Calu3 (cell line): ENCODE results near the gene SPOCD1. TPM values are rescaled to one million over a fixed set of nuclear protein-coding genes. Genes with fewer than 3 reads are reported as not detected.

Experiments
- BruUV-seq: library from RNA; stranded (reverse); fragments of 400-500 nt; replicated peaks from 2 replicates; lab custom pipeline; 2021; lab: Mats Ljungman, UMichigan
- CTCF ChIA-PET: fragments of 300-600 bp; sonication (Branson Sonifier 250); formaldehyde crosslinking; loops from one replicate; lab custom pipeline; 2022; ENCODE audit warnings: antibody characterized with exemption; lab: Charles Lee
- DNase-seq: peaks from one replicate; pipeline ENCODE4 v3.0.0; 2022
- H3K27ac Mint-ChIP-seq: one replicate; pipeline ENCODE4 v1.8.0; 2022; ENCODE audit warnings: mixed read lengths; ENCODE audit not compliant: unreplicated experiment
- H3K27me3 Mint-ChIP-seq: one replicate; pipeline ENCODE4 v1.8.0; 2022; ENCODE audit warnings: mixed read lengths; ENCODE audit not compliant: unreplicated experiment
- H3K36me3 Mint-ChIP-seq: one replicate; pipeline ENCODE4 v1.8.0; 2022; ENCODE audit warnings: mild to moderate bottlenecking, moderate library complexity, mixed read lengths; ENCODE audit not compliant: insufficient read depth, unreplicated experiment
- H3K4me1 Mint-ChIP-seq: one replicate; pipeline ENCODE4 v1.8.0; 2022; ENCODE audit warnings: mild to moderate bottlenecking, low read depth, mixed read lengths; ENCODE audit not compliant: unreplicated experiment
- H3K4me3 Mint-ChIP-seq: one replicate; pipeline ENCODE4 v1.8.0; 2022; ENCODE audit warnings: mild to moderate bottlenecking, low read depth, moderate library complexity, mixed read lengths; ENCODE audit not compliant: unreplicated experiment
- H3K9me3 Mint-ChIP-seq: one replicate; pipeline ENCODE4 v1.8.0; 2022; ENCODE audit warnings: low read depth, mixed read lengths; ENCODE audit not compliant: unreplicated experiment
- intact Hi-C: fragments of 100-400 bp; cut with micrococcal nuclease; formaldehyde crosslinking; loops from one replicate; pipeline ENCODE4 v1.10.0; 2022; ENCODE audit not compliant: unreplicated experiment
- total RNA-seq: library from RNA; stranded (reverse); gene quantifications from 2 replicates; pipeline ENCODE4 v1.2.3, GENCODE V29; 2022
- TF ChIP-seq, protein P1 (sequence below): fragments of 200-600 bp; IDR thresholded peaks from one replicate; pipeline ENCODE4 v1.8.0; 2022; ENCODE audit warnings: antibody characterized with exemption; ENCODE audit not compliant: unreplicated experiment

SPOCD1 gene
- total RNA-seq, 1 experiment from 2014 or later: 6.3 TPM

DNA sequence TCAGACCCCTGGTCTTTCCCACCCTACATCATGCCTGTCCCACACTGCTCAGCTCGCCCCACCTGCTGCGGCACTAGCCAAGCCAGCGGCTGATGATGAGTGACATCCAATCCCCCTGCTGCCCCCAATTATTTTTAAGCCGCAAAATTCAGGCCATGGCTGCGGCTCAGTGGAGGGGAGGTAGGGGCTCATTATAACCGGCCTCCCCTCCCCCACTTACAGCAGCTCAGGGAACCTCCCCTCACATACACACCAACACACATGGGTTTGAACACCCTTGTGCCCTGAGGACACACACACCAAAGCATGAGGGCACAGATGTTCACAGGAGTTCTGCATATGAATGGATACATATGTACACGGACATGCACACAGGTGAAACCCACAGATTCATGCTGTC is 57.0 kb downstream of the SPOCD1 start:
- Mint-ChIP-seq H3K4me1 (peaks cover 25% of the 10 kb centered on the region), H3K4me3 (no peak overlapping the region), H3K9me3 (no peaks in the 10 kb centered on the region), H3K27ac (no peak overlapping the region), H3K36me3 (peaks cover 24% of the 10 kb centered on the region), H3K27me3 (peaks cover 55% of the 10 kb centered on the region)
- TF ChIP-seq, protein P1, sequence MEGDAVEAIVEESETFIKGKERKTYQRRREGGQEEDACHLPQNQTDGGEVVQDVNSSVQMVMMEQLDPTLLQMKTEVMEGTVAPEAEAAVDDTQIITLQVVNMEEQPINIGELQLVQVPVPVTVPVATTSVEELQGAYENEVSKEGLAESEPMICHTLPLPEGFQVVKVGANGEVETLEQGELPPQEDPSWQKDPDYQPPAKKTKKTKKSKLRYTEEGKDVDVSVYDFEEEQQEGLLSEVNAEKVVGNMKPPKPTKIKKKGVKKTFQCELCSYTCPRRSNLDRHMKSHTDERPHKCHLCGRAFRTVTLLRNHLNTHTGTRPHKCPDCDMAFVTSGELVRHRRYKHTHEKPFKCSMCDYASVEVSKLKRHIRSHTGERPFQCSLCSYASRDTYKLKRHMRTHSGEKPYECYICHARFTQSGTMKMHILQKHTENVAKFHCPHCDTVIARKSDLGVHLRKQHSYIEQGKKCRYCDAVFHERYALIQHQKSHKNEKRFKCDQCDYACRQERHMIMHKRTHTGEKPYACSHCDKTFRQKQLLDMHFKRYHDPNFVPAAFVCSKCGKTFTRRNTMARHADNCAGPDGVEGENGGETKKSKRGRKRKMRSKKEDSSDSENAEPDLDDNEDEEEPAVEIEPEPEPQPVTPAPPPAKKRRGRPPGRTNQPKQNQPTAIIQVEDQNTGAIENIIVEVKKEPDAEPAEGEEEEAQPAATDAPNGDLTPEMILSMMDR: no peak
- CTCF ChIA-PET: interaction anchor here (1.9 kb wide), 1 partner anchor 13 kb away, joined by 4 read pairs; no protein-coding TSS in a partner anchor
- BruUV-seq: no TSS peak
- DNase-seq: no peak
- intact Hi-C loops: no loop called here

DNA sequence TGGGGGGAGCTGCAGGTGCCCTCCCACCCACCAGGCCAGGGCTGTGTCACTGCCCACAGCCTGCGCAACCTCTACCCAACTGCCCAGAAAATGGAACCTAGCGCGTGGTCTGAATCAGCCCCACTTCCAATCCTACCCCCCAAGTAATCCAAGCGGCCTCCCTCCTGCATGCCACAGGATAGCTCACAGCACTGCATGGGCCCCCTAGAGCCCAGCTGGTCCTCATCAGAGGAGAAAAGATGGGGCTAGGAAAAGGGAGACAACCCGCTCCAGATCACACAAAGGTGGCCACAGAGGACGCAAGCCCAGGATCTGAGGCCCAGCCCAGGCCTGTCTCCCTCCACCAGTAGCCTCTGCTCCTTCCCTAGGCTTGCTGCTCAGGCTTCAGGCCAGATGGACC is 57.8 kb downstream of the SPOCD1 start:
- intact Hi-C loops: no loop called here
- peaks cover 16% of the 10 kb centered on the region for H3K36me3 Mint-ChIP-seq
- no TSS peak for BruUV-seq
- H3K4me3 Mint-ChIP-seq: no peak overlapping the region
- TF ChIP-seq, protein P1: no peak
- no peak overlapping the region for H3K27ac Mint-ChIP-seq
- CTCF ChIA-PET: interaction anchor here (0.6 to 1.9 kb wide), 3 partner anchors 12 to 46 kb away, joined by 4 to 7 read pairs (median 4); no protein-coding TSS in a partner anchor
- peaks cover 55% of the 10 kb centered on the region for H3K27me3 Mint-ChIP-seq
- H3K4me1 Mint-ChIP-seq: peaks cover 18% of the 10 kb centered on the region
- H3K9me3 Mint-ChIP-seq: no peaks in the 10 kb centered on the region
- no peak for DNase-seq

DNA sequence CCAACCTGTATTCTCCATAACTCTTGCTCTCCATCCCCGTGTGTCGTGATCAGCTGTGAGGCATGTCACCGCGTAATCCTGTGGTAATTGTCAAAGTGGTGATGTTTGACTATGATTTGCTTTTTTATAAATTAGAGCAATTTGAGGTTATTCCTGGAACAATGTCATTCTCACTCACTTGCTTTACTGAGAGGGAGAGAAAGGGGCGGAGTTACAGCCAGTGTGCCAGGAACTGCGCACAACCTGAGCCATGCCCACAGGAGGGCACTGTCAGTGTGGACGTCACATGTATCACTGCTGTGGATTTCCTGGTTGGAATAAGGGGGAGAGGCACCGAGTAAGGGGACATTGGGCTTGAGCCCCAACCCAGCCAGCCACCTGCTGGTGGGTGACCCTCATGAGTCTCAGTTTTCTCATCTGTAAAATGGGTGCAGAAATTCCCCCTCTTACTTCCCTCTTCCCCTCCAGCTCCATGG is 58.6 kb downstream of the SPOCD1 start:
- Mint-ChIP-seq H3K4me3 (no peak overlapping the region), H3K36me3 (peaks cover 8% of the 10 kb centered on the region), H3K27me3 (peaks cover 55% of the 10 kb centered on the region), H3K9me3 (no peaks in the 10 kb centered on the region), H3K27ac (no peak overlapping the region), H3K4me1 (peaks cover 16% of the 10 kb centered on the region)
- TF ChIP-seq, protein P1: no peak
- CTCF ChIA-PET: interaction anchor here (1.1 to 1.9 kb wide), 2 partner anchors 12 to 45 kb away, joined by 4 read pairs; no protein-coding TSS in a partner anchor
- no TSS peak for BruUV-seq
- no peak for DNase-seq
- intact Hi-C loops: no loop called here

DNA sequence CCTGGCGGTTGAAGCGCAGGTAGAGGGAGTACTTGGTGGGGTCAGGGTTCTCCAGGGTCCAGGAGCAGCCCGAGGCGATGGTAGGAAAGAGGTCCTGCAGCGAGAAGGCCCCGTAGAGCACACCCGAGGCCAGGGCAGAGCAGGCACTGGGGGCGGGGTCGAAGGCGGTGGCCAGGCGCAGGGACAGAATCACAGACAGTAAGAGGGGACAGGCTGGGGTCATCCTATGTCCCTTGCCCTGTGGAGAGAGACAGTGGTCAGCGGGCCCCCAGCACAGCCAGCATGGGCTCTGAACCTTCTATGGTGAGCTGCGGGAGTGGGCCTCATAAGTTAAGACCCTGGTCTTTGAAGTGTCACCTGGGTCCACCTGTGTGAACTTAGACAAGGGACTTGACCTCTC is 59.2 kb downstream of the SPOCD1 start:
- BruUV-seq: no TSS peak
- no peak for DNase-seq
- TF ChIP-seq, protein P1: no peak
- peaks cover 6% of the 10 kb centered on the region for H3K36me3 Mint-ChIP-seq
- peaks cover 16% of the 10 kb centered on the region for H3K4me1 Mint-ChIP-seq
- no peak overlapping the region for H3K4me3 Mint-ChIP-seq
- CTCF ChIA-PET: no interaction called here
- intact Hi-C loops: no loop called here
- no peaks in the 10 kb centered on the region for H3K9me3 Mint-ChIP-seq
- H3K27ac Mint-ChIP-seq: no peak overlapping the region
- peaks cover 62% of the 10 kb centered on the region for H3K27me3 Mint-ChIP-seq
